GM20000 (cell line): ENCODE results near the gene TMED10.

Source experiments
- DNase-seq: peaks from one replicate; pipeline ENCODE4 v3.0.0; 2012; ENCODE audit warnings: low spot score
- CTCF ChIP-seq: IDR thresholded peaks from 2 replicates; pipeline ENCODE4 v1.5.1; 2012; ENCODE audit warnings: mild to moderate bottlenecking, control low read depth; ENCODE audit errors: extremely low read depth, missing control alignments

Gene TMED10

GRCh38 chr14:75084513-75084912 is 91.9 kb downstream of the TMED10 start:
- no peak for TF ChIP-seq CTCF
- DNase-seq: no peak

GRCh38 chr14:75083271-75083670 is 93.1 kb downstream of the TMED10 start:
- no peak for DNase-seq

GRCh38 chr14:75081660-75082229 is 94.7 kb downstream of the TMED10 start:
- no peak for TF ChIP-seq CTCF
- DNase-seq: no peak

More at GRCh38 chr14:75083271-75083670, 93.1 kb downstream of the TMED10 start:
- TF ChIP-seq CTCF: no peak
